NCI-H460 (cell line): ENCODE data around the gene UROC1. TPM values are rescaled to one million over a fixed set of nuclear protein-coding genes. Genes with fewer than 3 reads are reported as not detected.

Experiments used
- DNase-seq: peaks from one replicate; pipeline ENCODE4 v3.0.0-alpha.2; 2016; ENCODE audit warnings: low read depth; ENCODE audit errors: extremely low read depth
- total RNA-seq: library from RNA; depleted of rRNA; stranded (reverse); fragments of >200 nt; shearing (Covaris generic); gene quantifications from 2 replicates; pipeline ENCODE4 v1.2.3, GENCODE V29; 2014

Gene UROC1
- total RNA-seq, 1 experiment from 2014 or later = not detected

DNA sequence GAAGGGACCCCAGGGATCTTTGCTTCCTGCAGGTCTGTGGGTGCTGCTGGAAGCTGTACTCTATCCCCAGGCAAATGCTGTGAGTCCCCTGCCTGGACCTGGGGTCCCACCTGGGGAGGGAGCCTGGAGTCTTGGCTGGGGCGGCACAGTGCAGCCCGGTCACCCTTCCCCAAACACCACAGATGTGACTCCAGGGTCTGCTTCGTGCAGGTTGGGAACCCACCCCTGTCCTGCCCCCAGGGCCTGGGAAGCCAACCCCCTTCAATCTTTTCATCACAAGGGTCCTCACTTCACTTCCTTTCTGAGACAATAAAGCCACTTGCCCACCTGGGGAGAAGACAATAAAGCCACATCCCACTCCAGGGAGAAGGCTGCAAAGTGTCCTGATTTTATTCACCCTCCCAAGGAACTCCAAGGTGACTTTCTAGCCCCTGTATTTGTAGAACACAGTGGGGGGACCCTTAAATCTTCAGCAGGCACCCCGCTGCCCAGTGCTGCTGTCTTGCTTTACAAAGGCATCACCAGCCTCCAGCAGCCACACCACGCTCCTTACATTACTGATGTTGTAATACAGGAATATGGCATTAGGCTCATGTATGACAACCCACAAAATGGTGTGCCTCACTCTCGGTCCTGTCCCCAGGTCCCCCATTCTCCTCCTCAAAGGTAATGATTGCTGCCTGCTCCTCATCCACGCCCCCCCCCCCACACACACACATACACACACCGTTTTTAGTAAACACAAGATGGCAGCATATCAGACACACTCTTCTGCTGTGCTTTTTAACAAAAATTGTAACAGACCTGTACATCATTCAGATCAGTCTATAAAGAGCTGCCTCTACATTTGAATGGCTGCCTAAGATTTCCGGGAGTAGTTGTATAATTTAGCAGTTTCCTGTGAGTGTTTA lies 31.2 kb upstream of the UROC1 start:
- no peak for DNase-seq

DNA sequence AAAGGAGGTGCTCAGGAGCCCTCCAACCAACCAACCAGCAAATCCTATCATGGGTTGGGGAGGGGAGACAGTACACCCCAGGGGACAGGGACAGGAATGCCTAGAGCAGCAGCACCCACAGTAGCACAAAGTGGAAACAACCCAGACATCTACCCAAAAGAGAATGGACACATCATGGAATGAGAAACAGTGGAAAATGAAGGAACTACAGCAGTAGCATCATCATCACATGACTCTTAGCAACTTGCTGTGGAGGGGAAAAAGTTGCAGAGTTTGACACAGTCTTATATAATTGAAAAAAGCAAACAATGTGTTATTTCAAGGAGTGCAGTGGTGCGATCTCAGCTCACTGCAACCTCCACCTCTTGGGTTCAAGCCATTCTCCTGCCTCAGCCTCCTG lies 30.1 kb upstream of the UROC1 start:
- no peak for DNase-seq

GRCh38 chr3:126546549-126547239 lies 29.1 kb upstream of the UROC1 start:
- no peak for DNase-seq

GRCh38 chr3:126546013-126546412 lies 28.4 kb upstream of the UROC1 start:
- no peak for DNase-seq

GRCh38 chr3:126545544-126545943 lies 28.0 kb upstream of the UROC1 start:
- DNase-seq = no peak

- DNase-seq = no peak
These were observed 27.2 kb upstream of the UROC1 start for GRCh38 chr3:126544596-126545281.

DNA sequence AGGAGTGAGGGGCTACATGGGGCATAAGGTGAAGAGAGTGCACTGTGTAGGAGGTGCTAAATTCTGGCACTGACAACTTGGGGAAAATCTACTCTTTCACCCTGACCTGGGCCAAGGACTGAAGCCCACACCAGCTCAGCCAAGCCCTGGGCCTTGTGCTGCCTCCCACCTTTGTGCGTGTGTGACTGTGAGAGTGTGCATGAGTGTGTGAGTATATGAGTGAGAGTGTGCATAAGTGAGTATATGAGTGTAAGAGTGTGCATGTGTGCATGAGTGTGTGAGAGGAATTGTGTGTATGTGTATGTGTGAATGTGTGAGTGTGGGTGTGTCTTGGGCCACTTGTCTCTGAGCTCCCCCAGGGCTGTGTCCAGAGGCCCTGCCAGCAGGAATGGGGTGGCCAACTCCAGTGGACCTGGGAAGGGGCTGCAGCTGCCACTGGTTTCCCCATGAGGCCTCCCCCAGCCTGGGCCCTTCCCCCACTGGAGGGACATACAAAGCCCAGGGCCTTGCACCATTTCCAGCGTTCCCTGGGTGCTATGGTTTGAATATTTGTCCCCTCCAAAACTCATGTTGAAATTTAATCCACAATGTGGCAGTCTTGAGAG lies 26.0 kb upstream of the UROC1 start:
- no peak for DNase-seq

DNA sequence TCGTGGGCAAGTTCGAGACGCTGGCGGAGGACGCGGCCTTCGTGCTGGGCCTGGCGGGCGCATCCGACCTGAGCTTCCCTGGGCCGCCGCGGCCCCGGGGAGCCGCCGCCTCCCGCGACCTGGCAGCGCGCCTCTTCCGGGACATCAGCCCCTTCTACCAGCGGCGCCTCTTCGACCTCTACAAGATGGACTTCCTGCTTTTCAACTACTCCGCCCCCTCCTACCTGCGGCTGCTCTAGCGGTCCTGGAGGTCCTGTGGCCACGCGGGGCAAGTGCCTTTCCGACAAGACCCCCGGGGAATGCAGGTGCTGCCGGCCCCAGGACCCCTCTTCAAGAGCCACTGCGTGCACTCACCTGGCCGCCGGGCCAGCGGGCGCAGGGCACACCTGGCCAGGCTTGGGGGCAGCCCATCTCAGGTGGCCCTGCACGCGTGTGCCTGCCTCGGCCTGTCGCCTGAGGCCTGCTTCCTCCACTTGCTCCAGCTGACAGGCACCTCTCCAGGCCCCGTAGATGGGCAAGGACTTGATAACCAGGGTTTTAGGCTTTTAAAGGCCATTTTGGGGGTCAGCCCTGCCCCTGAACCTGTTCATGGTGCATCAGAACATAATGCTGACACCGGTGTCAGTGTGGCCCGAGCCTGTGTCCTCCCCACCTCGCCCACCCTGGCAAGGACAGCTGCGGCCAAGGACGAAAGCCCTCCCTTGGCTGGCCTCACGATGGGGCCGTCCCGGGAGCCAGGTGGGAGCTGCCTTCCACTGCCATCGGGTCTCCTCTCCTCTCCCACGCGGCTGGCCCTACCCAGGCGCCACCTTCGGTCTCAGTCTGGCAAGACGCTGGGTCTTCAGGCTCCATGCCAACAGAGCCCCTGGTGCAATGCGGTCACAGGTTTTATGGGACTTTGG lies 25.0 kb upstream of the UROC1 start:
- DNase-seq = no peak

GRCh38 chr3:126541628-126542339 lies 24.2 kb upstream of the UROC1 start:
- DNase-seq = no peak

- no peak for DNase-seq
These were observed 23.5 kb upstream of the UROC1 start for GRCh38 chr3:126540951-126541627.

GRCh38 chr3:126540342-126540849 lies 22.8 kb upstream of the UROC1 start:
- DNase-seq = peak; percentile 27

DNA sequence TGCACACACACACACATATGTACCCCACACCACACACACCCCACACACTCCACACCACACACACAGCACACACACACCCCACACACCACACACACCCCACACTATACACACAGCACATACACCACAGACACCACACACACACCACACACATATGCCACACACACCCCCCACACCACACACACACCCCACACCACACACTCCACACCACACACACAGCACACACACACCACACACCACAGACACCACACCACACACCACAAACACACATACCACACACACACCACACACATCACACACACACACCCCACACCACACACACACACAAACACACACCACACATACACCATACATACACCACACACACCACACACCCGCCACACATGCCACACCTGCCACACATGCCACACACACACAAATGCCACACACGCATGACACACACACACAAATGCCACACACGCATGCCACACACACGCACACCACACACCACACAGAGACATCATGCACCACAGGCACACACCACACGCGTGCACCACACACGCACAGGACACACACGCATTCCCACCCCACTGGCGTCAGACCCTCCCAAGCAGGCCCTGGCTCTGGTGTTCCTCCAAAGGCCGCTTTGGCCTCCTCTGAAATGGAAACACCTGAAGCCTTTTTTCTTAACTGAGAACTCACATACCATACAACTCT lies 22.1 kb upstream of the UROC1 start:
- DNase-seq = no peak

GRCh38 chr3:126538966-126539365 lies 21.4 kb upstream of the UROC1 start:
- DNase-seq = no peak

GRCh38 chr3:126538316-126538715 lies 20.7 kb upstream of the UROC1 start:
- DNase-seq = no peak

DNA sequence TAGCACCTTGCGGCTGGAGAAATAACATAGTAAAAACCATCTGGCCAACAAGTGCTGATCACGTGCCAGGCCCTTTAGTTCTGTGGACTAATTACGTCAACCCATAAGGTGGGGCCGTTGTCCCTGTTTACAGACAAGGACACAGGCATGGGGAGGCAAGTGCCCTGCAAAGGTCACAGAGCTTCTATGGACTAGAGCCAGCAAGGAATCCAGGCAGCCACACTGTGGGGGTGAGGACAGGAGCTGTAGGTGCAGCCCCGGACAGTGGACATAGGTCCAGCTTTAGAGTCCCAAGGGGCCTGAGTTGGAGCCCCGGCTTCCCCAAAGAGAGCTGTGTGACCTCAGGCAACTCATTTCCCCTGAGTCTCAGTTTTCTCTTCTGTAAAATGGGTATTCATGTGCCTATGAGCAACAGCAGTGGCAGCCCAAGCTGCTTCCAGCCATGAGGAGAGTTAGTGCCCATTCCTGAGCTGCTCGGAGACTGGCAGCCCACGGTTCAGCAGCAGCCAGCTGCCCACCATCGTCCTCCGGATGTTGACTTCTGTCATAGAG lies 20.2 kb upstream of the UROC1 start:
- no peak for DNase-seq

DNA sequence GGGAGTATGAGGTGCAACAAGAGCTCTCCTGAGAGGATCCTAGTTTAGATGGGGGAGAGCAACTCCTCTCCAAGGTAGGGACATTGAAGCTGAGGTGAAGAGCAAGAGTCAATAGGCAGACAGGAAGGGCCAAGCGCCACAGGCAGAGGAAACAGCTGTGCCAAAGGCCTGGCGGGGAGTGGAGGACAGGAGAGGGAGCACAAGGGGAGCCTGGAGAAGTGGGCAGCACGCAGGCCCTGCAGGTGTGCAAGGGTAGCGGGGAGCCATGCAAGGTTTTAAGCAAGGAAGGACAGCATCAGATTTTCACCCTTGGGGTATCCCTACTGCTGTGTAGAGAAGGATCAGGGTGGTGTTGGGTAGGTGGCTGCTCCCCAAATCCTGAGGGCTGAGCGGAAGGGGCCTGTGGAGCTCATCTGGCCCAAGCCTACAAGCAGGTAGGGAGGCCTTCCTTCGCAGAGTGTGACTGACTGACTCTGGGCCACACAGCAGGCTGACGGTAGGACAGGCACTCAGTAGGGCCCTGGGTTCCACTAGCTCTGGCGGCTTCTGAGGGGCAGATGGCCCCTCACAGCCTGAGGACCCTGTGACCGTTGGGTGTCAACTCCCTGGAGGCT lies 19.6 kb upstream of the UROC1 start:
- DNase-seq = no peak

DNA sequence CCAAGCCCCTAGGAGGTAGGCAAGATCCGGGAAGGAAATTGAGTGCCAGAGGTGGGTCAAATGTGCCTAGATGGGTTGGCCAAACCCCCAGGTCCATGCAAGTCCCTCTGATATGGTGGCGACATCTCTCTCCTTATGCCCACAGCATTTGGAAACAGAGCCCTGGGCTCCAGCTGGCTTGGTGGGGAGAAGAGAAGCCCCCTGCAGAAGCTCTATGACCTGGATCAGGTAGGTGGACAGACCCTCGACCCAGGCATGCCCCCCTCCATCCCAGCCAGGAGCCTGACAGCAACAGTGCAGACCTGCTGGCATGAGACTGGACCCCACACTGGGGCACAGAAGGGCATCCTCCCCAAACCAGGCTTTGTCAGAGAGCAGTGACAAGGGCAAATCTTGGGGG lies 18.6 kb upstream of the UROC1 start:
- DNase-seq = no peak
